Measurements from ENCODE around the gene PISD. TPM values are rescaled to one million over a fixed set of nuclear protein-coding genes. Genes with fewer than 3 reads are reported as not detected.
A peak's percentile ranks its signal among the peaks of the same experiment; 100 is the strongest.

PISD gene
- total RNA-seq, 1 donor from 2014 or later: 11.0 TPM

GRCh38 chr22:31637891-31638618 lies 24.0 kb downstream of the PISD start:
- H3K4me3 ChIP-seq (ENCODE audit: low read length in 3 of 3): peak overlapping the region in 1 of 3 donors; percentile 13
- H3K4me1 ChIP-seq (ENCODE audit: control insufficient read depth in 3 of 3, insufficient read depth in 3 of 3, low read length in 3 of 3): peaks cover 0 to 28% (median 22%) of the 10 kb centered on the region in 3 donors
- peaks cover 0 to 2% (median 1%) of the 10 kb centered on the region in 3 donors for H3K36me3 ChIP-seq (ENCODE audit: control insufficient read depth in 3 of 3, insufficient read depth in 3 of 3, low read length in 3 of 3)
- peak overlapping the region; percentile 60 for H3K27ac ChIP-seq (ENCODE audit: low read depth, low read length)
- H3K9ac ChIP-seq (ENCODE audit: low read depth in 1 of 3, low read length in 3 of 3): peak overlapping the region; percentile 23 to 57 (median 47)
- H3K9me3 ChIP-seq (ENCODE audit: control insufficient read depth in 3 of 3, low read length in 3 of 3): no peaks in the 10 kb centered on the region
- H3K27me3 ChIP-seq (ENCODE audit: control insufficient read depth in 3 of 3, insufficient read depth in 3 of 3, low read length in 3 of 3): no peaks in the 10 kb centered on the region

GRCh38 chr22:31637447-31637890 lies 24.5 kb downstream of the PISD start:
- Histone ChIP-seq H3K4me1 (ENCODE audit: control insufficient read depth in 3 of 3, insufficient read depth in 3 of 3, low read length in 3 of 3) (peaks cover 0 to 28% (median 22%) of the 10 kb centered on the region in 3 donors), H3K4me3 (ENCODE audit: low read length in 3 of 3) (no peak overlapping the region), H3K9ac (ENCODE audit: low read depth in 1 of 3, low read length in 3 of 3) (peak overlapping the region in 2 of 3 donors; percentile 40 to 47), H3K27ac (ENCODE audit: low read depth, low read length) (peak overlapping the region; percentile 60), H3K36me3 (ENCODE audit: control insufficient read depth in 3 of 3, insufficient read depth in 3 of 3, low read length in 3 of 3) (peaks cover 0 to 4% (median 1%) of the 10 kb centered on the region in 3 donors), H3K9me3 (ENCODE audit: control insufficient read depth in 3 of 3, low read length in 3 of 3) (no peaks in the 10 kb centered on the region), H3K27me3 (ENCODE audit: control insufficient read depth in 3 of 3, insufficient read depth in 3 of 3, low read length in 3 of 3) (no peaks in the 10 kb centered on the region)

- H3K4me3 ChIP-seq (ENCODE audit: low read length in 3 of 3): no peak overlapping the region
- H3K36me3 ChIP-seq (ENCODE audit: control insufficient read depth in 3 of 3, insufficient read depth in 3 of 3, low read length in 3 of 3): peaks cover 0 to 4% (median 0%) of the 10 kb centered on the region in 3 donors
- H3K9me3 ChIP-seq (ENCODE audit: control insufficient read depth in 3 of 3, low read length in 3 of 3): no peaks in the 10 kb centered on the region
- H3K4me1 ChIP-seq (ENCODE audit: control insufficient read depth in 3 of 3, insufficient read depth in 3 of 3, low read length in 3 of 3): peaks cover 8 to 31% (median 26%) of the 10 kb centered on the region in 3 donors
- H3K27ac ChIP-seq (ENCODE audit: low read depth, low read length): no peak overlapping the region
- no peak overlapping the region for H3K9ac ChIP-seq (ENCODE audit: low read depth in 1 of 3, low read length in 3 of 3)
- no peaks in the 10 kb centered on the region for H3K27me3 ChIP-seq (ENCODE audit: control insufficient read depth in 3 of 3, insufficient read depth in 3 of 3, low read length in 3 of 3)
Measured at GRCh38 chr22:31635638-31636306, 26.2 kb downstream of the PISD start.

- Histone ChIP-seq H3K9me3 (ENCODE audit: control insufficient read depth in 3 of 3, low read length in 3 of 3) (no peaks in the 10 kb centered on the region), H3K4me1 (ENCODE audit: control insufficient read depth in 3 of 3, insufficient read depth in 3 of 3, low read length in 3 of 3) (peaks cover 45 to 56% (median 54%) of the 10 kb centered on the region in 3 donors), H3K36me3 (ENCODE audit: control insufficient read depth in 3 of 3, insufficient read depth in 3 of 3, low read length in 3 of 3) (peaks cover 0 to 7% (median 2%) of the 10 kb centered on the region in 3 donors), H3K27ac (ENCODE audit: low read depth, low read length) (peak overlapping the region; percentile 81), H3K9ac (ENCODE audit: low read depth in 1 of 3, low read length in 3 of 3) (peak overlapping the region; percentile 74 to 79 (median 77)), H3K4me3 (ENCODE audit: low read length in 3 of 3) (peak overlapping the region; percentile 64 to 76 (median 69)), H3K27me3 (ENCODE audit: control insufficient read depth in 3 of 3, insufficient read depth in 3 of 3, low read length in 3 of 3) (no peaks in the 10 kb centered on the region)
Measured at GRCh38 chr22:31631436-31631835, 30.6 kb downstream of the PISD start.

- peak overlapping the region; percentile 74 to 79 (median 77) for H3K9ac ChIP-seq (ENCODE audit: low read depth in 1 of 3, low read length in 3 of 3)
- H3K9me3 ChIP-seq (ENCODE audit: control insufficient read depth in 3 of 3, low read length in 3 of 3): no peaks in the 10 kb centered on the region
- no peaks in the 10 kb centered on the region for H3K27me3 ChIP-seq (ENCODE audit: control insufficient read depth in 3 of 3, insufficient read depth in 3 of 3, low read length in 3 of 3)
- H3K4me3 ChIP-seq (ENCODE audit: low read length in 3 of 3): peak overlapping the region; percentile 64 to 76 (median 69)
- peaks cover 0 to 7% (median 2%) of the 10 kb centered on the region in 3 donors for H3K36me3 ChIP-seq (ENCODE audit: control insufficient read depth in 3 of 3, insufficient read depth in 3 of 3, low read length in 3 of 3)
- H3K4me1 ChIP-seq (ENCODE audit: control insufficient read depth in 3 of 3, insufficient read depth in 3 of 3, low read length in 3 of 3): peaks cover 53 to 62% (median 60%) of the 10 kb centered on the region in 3 donors
- peak overlapping the region; percentile 81 for H3K27ac ChIP-seq (ENCODE audit: low read depth, low read length)
Measured at GRCh38 chr22:31630331-31631329, 31.4 kb downstream of the PISD start.

GRCh38 chr22:31629741-31630184 lies 32.3 kb downstream of the PISD start:
- peaks cover 53 to 68% (median 64%) of the 10 kb centered on the region in 3 donors for H3K4me1 ChIP-seq (ENCODE audit: control insufficient read depth in 3 of 3, insufficient read depth in 3 of 3, low read length in 3 of 3)
- H3K9ac ChIP-seq (ENCODE audit: low read depth in 1 of 3, low read length in 3 of 3): peak overlapping the region; percentile 74 to 79 (median 77)
- H3K4me3 ChIP-seq (ENCODE audit: low read length in 3 of 3): peak overlapping the region; percentile 64 to 76 (median 65)
- no peaks in the 10 kb centered on the region for H3K9me3 ChIP-seq (ENCODE audit: control insufficient read depth in 3 of 3, low read length in 3 of 3)
- H3K36me3 ChIP-seq (ENCODE audit: control insufficient read depth in 3 of 3, insufficient read depth in 3 of 3, low read length in 3 of 3): peaks cover 0 to 7% (median 4%) of the 10 kb centered on the region in 3 donors
- H3K27ac ChIP-seq (ENCODE audit: low read depth, low read length): peak overlapping the region; percentile 81
- no peaks in the 10 kb centered on the region for H3K27me3 ChIP-seq (ENCODE audit: control insufficient read depth in 3 of 3, insufficient read depth in 3 of 3, low read length in 3 of 3)

GRCh38 chr22:31628969-31629708 lies 32.9 kb downstream of the PISD start:
- Histone ChIP-seq H3K9me3 (ENCODE audit: control insufficient read depth in 3 of 3, low read length in 3 of 3) (no peaks in the 10 kb centered on the region), H3K36me3 (ENCODE audit: control insufficient read depth in 3 of 3, insufficient read depth in 3 of 3, low read length in 3 of 3) (peaks cover 0 to 7% (median 5%) of the 10 kb centered on the region in 3 donors), H3K4me1 (ENCODE audit: control insufficient read depth in 3 of 3, insufficient read depth in 3 of 3, low read length in 3 of 3) (peaks cover 53 to 68% (median 65%) of the 10 kb centered on the region in 3 donors), H3K9ac (ENCODE audit: low read depth in 1 of 3, low read length in 3 of 3) (peak overlapping the region in 1 of 3 donors; percentile 79), H3K27ac (ENCODE audit: low read depth, low read length) (no peak overlapping the region), H3K4me3 (ENCODE audit: low read length in 3 of 3) (peak overlapping the region in 2 of 3 donors; percentile 4 to 65), H3K27me3 (ENCODE audit: control insufficient read depth in 3 of 3, insufficient read depth in 3 of 3, low read length in 3 of 3) (no peaks in the 10 kb centered on the region)

- Histone ChIP-seq H3K4me3 (ENCODE audit: low read length in 3 of 3) (no peak overlapping the region), H3K9me3 (ENCODE audit: control insufficient read depth in 3 of 3, low read length in 3 of 3) (no peaks in the 10 kb centered on the region), H3K27me3 (ENCODE audit: control insufficient read depth in 3 of 3, insufficient read depth in 3 of 3, low read length in 3 of 3) (no peaks in the 10 kb centered on the region), H3K4me1 (ENCODE audit: control insufficient read depth in 3 of 3, insufficient read depth in 3 of 3, low read length in 3 of 3) (peaks cover 53 to 63% (median 61%) of the 10 kb centered on the region in 3 donors), H3K36me3 (ENCODE audit: control insufficient read depth in 3 of 3, insufficient read depth in 3 of 3, low read length in 3 of 3) (peaks cover 0 to 7% (median 5%) of the 10 kb centered on the region in 3 donors), H3K27ac (ENCODE audit: low read depth, low read length) (no peak overlapping the region), H3K9ac (ENCODE audit: low read depth in 1 of 3, low read length in 3 of 3) (peak overlapping the region in 1 of 3 donors; percentile 45)
Measured at GRCh38 chr22:31628362-31628761, 33.7 kb downstream of the PISD start.

All from skeletal muscle tissue (tissue), 4 donors.